ENCODE data around the gene SLC25A34.

- no peak for TF ChIP-seq CTCF (IDR thresholded peaks at IDR 0.05; ENCODE audit: low read depth, low read length, poor library complexity, severe bottlenecking)
- TF ChIP-seq EZH2phosphoT487 (IDR thresholded peaks at IDR 0.05; ENCODE audit: borderline replicate concordance, low read length), result no peak
Measured at GRCh38 chr1:15739259-15739658, 3.2 kb downstream of the SLC25A34 start.

Data from DOHH2 (cell line).